NOMO-1 treated with DMSO at 0.1 percent for 48 hours (cell line): ENCODE data around the gene YIPF2.
"Not testable (repeated sequence)": the region's sequence is repeated elsewhere in the genome, so short reads cannot be mapped to it uniquely, and the experiment has no call there.

Experiments
- DNase-seq: peaks from one replicate; lab custom pipeline; 2025; ENCODE audit not compliant: unreplicated experiment; lab: John Stamatoyannopoulos, UW

YIPF2 gene

DNA sequence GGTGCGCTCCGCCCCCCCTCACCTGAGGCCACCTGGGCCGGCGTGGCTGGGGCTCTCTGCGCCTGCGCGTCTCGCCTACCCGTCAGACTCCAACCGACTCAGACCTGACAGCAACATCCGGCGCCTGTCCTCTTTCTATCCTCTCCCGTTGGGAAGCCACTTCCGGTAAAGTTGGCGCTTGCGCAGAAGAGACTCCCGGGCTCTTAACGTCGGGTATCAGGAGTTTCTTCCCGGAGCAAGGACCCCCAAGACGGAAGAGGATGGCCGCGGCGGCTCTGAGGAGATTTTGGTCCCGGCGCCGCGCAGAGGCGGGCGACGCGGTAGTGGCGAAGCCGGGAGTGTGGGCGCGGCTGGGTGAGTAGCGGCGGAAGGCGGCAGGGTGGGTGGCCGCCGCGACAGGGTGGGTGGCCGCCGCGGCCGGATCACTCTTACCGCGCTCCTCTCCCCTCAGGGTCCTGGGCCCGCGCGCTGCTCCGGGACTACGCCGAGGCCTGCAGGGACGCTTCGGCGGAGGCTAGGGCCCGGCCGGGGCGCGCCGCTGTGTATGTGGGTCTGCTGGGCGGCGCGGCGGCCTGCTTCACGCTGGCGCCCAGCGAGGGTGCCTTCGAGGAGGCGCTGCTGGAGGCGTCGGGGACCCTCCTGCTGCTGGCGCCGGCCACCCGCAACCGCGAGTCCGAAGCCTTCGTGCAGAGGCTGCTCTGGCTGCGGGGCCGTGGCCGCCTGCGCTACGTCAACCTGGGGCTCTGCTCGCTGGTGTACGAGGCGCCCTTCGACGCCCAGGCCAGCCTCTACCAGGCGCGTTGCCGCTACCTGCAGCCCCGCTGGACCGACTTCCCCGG is at the start of gene YIPF2, which contains the start of gene TIMM29:
Gene YIPF2 (minus strand): TSS at position 77 of the 839 bp plus-strand sequence. CDS start 229 bp downstream, outside the sequence.
Gene TIMM29 (plus strand): TSS at position 249 of the 839 bp plus-strand sequence. CDS start 12 bp downstream, at position 261.
- peak; percentile 96 for DNase-seq

DNA sequence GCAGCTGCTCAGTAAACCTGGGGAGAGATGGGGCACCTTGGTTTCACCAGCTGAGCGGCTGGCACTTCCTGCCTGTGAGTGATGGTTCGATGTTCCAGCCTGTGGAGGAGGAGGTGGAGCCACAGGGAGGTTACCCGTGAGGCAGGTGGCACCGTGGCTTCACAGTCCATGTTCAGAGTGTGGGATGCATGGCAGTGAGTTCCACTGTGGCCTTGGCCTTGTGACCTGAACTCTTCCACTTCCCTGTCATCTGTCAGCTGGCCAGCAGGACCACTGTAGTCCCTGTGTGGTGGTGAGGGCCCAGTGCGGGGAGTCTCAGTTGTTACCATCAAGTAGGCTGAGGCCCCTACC is 49.3 kb upstream of the YIPF2 start:
- no peak for DNase-seq

DNA sequence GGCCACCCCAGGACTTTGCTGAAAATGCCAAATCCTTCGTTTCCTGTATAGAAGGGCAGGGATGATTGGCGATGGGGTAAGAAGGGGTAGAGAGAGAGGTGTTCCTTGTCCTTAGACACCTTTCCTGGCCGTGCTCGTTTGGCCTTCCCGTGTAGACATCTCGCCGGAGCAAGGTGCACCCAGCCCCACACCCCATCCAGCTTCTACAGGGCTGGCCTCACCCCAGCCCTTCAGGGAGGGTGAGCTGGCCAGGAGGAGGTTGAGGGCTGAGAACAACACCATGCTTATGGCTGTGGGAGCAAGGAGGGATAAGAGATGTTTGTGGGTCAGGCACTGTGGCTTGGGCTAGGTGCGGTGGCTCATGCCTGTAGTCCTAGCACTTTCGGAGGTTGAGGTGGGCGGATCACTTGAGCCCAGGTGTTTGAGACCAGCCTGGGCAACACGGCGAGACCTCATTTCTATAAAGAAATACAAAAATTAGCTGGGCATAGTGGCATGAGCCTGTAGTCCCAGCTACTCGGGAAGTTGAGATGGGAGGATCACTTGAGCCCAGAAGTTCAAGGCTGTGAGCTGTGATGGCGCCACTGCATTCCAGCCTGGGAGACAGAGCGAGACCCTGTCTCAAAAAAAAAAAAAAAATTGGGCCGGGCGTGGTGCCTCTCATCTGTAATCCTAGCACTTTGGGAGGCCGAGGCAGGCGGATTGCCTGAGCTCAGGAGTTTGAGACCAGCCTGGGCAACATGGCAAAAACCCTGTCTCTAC is 47.9 kb upstream of the YIPF2 start:
- no peak for DNase-seq

DNA sequence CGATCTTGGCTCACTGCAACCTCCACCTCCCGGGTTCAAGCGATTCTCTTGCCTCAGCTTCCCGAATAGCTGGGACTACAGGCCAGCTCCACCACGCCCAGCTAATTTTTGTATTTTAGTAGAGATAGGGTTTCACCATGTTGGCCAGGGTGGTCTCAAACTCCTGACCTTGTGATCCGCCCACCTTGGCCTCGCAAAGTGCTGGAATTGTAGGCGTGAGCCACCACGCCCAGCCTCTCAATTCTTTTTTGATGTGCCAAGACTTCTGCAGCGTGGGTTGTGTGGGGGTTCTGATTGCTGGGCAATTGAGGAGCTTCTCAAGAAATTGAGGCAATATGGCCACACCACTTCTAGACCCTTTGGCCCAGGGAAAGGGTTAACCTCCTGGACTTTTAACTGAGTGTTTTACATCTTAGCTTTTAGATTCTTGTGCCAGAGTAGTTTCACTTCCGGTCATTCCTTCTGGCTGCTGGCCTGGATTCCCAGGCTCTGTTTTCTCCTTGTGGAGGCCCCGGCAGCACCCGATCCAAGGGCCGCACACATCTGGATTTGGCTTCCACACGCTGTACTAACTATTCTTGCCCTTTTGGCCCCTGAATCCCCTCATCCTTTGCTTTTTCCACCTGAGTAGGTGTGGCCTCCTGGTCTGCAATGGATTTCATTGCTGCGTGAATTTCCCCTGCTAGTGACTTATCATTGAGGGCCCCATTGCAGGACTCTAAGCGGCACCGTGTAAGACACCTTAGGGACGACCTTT is 47.1 kb upstream of the YIPF2 start:
- no peak for DNase-seq

DNA sequence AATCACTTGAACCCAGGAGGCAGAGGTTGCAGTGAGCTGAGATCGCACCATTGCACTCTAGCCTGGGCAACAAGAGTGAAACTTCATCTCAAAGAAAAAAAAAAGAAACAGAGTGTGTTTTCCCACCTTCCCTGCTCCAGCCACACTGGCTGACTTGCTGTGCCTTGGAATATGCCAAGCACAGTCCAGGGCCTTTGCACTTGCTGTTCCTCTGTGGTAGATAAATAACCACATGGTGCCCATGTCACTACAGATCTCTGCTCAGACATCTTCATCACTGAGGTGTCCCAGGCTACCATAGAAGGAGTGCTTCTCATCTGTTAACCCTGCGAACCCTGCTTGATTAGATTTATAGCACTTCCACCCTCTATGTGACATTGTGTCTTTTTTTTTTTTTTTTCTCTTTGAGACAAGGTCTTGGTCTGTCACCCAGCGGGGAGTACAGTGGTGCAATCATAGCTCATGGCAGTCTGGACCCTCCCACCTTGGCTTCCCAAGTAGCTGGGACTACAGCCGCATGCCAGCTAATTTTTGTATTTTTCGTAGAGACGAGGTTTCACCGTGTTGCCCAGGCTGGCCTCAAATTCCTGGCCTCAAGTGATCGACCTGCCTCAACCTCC is 42.8 kb upstream of the YIPF2 start:
- DNase-seq, result no peak

DNA sequence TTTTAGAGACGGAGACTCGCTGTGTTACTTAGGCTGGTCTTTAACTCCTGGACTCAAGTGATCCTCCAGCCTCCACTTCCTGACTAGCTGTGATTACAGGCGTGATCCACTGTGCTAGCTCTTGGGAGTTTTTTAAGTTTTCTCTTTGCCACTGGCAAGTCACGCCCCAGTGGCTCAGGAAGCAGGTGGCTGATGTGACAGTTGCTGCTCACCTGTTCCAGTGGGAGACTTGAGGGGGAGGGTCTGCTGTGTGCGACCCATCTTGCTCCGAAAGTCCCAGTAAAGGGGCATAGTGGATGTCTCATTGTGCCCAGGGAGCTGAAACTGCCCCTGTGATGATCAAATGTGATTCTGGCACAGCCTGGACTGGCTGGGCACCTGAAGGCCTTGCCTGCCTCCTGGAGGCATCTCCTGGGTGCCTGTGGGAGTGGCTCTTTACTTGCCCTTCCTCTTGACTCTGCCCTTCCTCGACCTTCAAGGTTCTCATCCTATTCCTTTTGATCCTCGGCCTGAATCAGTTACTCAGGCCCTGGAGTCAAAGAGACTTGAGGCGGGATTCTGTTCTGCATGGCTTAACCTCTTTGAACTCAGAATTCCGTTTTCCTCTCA is 40.2 kb upstream of the YIPF2 start:
- no peak for DNase-seq

DNA sequence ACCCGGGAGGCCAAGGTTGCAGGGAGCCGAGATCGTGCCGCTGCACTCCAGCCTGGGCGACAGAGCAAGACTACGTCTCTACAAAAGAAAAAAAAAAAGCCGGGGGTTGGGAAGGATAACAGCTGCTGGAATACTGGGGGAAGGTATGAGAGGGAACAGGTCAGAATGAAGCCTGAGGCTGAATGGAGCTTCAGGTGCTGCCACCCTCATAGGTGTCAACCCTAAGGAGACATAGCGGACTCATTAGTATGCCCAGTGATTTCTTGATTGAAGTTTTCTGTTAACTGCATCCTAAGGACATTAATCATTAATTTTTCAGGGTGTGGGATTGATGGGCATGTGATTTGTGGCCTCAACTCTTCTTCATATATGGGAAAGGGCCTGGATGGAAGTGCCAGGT is 38.4 kb upstream of the YIPF2 start:
- DNase-seq, result no peak

DNA sequence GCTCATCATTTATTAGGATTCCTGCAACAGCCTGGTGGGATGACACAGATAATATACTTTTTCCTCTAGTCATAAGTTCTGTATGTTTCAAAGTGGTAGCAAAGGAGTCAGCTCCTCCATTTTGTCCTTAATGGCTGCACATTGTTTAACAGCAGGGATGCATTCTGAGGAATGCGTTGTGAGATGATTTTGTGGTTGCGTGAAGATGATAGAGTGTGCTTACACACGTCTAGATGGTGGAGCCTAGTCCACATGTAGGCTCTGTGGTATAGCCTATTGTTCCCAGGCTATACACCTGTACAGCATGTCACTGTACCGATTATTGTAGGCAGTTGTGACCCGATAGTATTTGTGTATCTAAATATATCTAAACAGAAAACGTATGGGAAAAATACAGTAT is 37.0 kb upstream of the YIPF2 start:
- DNase-seq, result no peak

DNA sequence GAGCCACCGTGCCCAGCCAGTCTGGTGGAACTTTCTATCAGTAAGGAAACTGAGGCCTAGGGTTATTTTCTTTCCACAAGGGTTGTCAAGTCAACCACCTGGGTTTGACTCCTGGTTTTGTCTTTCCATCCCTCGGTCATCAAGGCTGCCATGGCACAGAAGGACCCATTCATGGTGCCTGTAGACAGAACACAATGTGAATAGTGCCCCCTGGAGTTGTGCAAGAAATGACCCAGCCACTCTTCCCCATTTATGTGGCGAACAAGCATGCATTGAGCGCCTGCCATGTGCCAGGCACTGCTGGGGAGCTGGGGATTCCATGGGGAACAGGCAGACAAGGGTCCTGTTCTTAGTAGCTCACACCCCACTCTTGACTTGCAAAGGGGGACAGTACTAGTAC is 36.5 kb upstream of the YIPF2 start:
- no peak for DNase-seq

DNA sequence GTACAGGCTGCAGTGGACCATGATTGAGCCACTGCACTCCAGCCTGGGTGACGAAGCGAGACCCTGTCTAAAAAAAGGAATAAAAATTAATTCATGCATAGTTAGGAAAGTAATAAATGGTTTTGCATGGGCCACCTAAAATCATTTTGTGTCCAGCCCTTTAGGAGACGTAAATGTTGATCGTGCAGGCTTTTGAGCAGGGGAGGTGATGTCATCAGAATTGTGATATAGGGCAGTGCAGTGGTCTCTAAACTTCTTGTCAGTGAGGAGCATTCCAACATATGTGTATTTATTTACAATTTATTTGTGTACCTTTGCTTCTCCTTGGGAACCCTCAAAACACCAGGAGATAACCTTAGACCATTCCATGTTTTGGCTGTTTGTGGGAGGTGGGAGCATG is 35.4 kb upstream of the YIPF2 start:
- DNase-seq, result no peak

DNA sequence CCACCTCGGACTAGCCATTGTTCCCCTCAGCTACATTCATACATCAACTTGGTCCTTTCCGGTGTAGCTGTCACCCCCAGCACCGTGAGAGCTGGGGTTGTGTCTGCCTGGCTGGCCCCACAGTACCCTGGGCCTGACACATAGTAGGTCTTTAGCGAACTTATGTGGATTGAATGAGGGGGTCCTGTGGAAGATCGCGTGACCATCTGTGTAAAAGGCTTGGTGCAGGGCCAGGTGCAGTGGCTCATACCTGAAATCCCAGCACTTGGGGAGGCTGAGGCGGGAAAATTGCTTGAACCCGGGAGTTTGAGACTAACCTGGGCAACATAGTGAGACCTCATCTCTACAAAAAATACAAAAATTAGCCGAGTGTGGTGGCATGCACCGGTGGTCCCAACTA is 34.4 kb upstream of the YIPF2 start:
- DNase-seq, result no peak

DNA sequence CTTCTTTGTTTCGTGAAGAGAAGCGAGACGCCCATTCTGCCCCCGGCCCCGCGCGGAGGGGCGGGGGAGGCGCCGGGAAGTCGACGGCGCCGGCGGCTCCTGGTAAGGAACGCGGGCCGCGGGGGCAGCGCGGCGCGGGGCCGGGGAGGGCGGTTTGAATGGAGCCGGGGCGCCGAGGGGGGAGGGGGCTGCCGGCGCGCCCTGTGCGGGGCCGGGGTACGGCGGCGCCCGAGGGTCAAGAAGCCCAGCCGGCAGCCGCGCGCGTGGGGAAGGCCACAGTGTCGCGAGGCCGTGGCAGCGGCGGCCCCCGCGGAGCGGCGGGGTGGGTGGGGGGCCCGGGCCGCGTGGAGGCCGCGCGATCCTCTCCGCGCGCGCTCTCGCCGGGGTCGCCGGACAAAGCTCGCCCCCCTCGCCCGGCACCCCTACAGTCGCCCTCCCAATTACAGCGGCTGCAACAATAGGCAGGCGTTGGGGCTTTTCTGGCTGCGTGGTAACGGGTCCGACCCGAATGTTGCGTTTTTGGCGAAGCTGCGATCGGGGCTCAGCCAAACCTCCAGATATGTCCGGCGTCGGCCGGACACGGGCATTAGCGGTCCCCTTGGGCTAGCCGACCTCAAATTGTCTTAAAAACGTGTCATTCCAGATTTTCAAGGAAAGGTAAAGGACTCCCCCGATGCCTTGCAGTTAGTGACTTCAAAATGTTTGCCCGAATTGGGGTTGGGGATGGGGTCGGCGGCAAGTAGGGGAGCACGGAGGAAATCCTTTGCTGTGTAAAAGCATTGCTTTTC is 32.8 kb upstream of the YIPF2 start:
- peak; percentile 37 for DNase-seq

DNA sequence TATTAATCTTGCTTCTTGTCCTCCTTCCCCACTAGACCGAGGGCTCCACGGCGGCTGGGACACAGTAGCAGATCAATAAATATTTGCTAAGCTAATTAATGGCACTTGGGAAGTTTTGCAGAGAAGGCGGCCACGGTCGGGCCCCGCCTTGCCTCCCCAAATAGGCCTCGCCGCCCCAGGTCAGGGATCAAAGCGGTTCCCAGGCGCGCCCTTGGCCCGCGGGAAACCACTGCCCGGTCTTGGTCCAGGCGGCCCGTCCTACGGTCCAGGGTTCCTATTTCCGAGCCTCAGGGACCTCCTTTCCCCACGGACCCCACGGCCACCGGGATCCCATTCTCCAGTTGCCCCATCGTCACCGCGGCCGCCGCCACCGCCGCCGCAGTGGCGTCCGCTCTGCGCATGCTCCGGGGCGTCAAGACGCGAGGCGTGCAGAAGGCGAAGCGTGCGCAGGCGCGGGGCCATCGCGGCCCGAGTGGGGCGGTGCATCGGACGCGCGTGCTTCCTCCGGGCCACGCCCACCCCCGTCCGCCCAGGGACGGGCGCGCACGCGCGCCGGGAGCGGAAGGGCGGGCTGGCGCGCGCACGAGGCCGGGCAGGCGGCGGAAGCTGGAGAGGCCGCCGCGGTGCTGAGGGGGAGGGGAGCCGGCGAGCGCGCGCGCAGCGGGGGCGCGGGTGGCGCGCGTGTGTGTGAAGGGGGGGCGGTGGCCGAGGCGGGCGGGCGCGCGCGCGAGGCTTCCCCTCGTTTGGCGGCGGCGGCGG is 32.1 kb upstream of the YIPF2 start, which contains the start of gene SMARCA4:
Gene SMARCA4 (plus strand): TSS at position 717 of the 759 bp plus-strand sequence. CDS start 23,122 bp downstream, outside the sequence.
- peak; percentile 91 for DNase-seq

DNA sequence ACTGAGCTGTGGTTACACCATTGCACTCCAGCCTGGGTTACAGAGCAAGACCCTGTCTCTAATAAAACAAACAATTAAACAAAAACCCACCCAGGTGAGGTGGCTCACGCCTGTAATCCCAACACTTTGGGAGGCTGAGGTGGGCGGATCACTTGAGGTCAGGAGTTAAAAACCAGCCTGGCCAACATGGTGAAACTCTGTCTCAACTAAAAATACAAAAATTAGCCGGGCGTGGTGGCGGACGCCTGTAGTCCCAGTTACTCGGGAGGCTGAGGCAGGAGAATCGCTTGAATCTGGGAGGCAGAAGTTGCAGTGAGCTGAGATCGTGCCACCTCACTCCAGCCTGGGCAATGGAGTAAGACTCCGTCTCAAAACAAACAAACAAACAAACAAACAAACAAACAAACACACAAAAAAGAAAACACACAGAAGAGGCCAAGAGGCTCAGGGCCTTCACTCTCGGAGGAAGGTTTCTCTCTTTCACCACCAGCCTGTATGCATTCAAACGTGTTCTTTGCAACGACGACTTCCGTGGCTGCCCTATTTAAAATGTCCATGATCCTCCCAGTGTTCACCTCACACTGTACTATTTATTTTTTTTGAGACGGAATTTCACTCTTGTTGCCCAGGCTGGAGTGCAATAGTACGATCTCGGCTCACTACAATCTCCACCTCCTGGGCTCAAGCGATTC is 31.0 kb upstream of the YIPF2 start:
- DNase-seq, result not testable (repeated sequence)

DNA sequence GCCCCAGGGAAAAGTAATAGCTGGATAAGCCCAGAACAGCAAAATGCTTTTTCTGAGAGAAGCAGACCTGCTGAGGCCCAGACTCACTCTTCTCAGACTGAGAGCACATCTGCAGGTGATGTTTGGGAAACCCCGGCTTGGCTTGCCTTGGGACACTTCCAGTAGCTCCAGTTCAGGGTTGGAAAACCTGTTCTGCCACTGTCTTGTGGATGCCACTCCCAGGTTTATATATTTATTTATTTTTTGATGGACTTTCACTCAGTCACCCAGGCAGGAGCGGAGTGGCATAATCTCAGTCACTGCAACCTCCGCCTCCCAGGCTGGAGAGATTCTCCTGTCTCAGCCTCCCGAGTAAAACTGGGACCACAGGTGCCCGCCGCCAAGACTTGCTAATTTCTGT is 24.4 kb upstream of the YIPF2 start:
- no peak for DNase-seq

DNA sequence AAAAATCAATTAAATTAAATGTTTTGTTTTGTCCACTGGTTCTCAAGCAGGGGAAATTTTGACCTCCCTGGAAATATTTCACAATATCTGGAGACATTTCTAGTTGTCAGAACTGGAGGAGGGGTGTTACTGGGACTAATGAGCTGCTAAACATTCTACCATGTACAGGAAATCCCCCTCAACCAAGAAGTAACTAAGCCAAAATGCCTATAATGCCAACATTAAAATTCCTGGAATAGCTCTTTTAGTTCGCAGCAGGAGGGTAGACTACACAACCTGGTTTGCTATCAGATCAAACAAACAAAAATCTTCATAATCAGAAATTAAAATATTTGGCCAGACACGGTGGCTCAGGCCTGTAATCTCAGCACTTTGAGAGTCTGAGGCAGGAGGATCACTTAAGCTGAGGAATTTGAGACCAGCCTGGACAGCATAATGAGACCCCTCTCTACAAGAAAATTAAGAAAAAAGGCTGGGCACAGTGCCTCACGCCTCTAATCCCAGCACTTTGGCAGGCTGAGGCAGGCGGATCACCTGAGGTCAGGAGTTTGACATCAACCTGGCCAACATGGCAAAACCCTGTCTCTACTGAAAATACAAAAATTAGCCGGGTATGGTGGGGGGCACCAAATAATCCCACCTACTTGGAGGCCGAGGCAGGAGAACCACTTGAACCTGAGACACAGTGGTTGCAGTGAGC is 18.7 kb upstream of the YIPF2 start:
- no peak for DNase-seq

DNA sequence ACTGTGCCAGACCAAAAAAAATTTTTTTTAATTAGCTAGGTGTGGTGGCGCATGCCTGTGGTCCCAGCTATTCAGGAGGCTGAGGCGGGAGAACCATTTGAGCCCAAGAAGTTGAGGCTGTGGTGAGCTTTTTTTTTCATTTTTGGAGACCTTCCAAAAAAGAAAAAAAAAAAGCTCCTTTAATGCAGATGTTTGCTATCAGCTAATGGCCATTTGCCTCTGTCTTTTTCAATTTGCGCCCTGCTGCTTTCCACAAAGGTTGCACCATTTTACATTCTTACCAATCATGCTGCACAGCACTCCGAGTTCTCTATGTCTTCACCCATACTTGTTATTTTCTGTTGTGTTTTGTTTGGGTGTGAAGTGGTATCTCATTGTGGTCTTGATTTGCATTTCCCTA is 16.8 kb upstream of the YIPF2 start:
- no peak for DNase-seq

DNA sequence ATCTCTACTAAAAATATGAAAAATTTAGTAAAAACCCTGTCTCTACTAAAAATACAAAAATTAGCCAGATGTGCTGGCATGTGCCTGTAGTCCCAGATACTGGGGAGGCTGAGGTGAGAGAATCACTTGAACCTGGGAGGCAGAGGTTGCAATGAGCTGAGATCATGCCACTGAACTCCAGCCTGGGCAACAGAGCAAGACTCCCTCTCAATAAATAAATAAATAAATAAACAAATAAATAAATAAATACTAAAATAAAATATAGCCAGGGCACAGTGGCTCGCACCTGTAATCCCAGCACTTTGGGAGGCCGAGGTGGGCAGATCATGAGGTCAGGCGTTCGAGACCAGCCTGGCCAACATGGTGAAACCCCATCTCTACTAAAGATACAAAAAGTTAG is 15.0 kb upstream of the YIPF2 start:
- not testable (repeated sequence) for DNase-seq
